BJ (cell line): ENCODE data around the gene SLC17A9. TPM values are rescaled to one million over a fixed set of nuclear protein-coding genes. Genes with fewer than 3 reads are reported as not detected.
A peak's percentile ranks its signal among the peaks of the same experiment; 100 is the strongest.

Experiments
- CTCF ChIA-PET: fragments of 350-600 bp; formaldehyde crosslinking; extraction: SDS; loops from one replicate; lab custom pipeline; 2021; ENCODE audit warnings: antibody characterized with exemption, inconsistent platforms; lab: Yijun Ruan, JAX
- POLR2A ChIA-PET: fragments of 300-600 bp; sonication (Branson Sonifier 250); formaldehyde crosslinking; extraction: SDS; loops from one replicate; lab custom pipeline; 2021; ENCODE audit warnings: antibody characterized with exemption; lab: Charles Lee
- DNase-seq: peaks from one replicate; pipeline ENCODE4 v3.0.0-alpha.2; 2011; ENCODE audit warnings: low read depth
- H3K27me3 ChIP-seq: 2 replicates; pipeline ENCODE4 v1.6.0; 2011; ENCODE audit warnings: low read length; ENCODE audit not compliant: control insufficient read depth, insufficient read depth
- H3K36me3 ChIP-seq: 2 replicates; pipeline ENCODE4 v1.5.1; 2011; ENCODE audit warnings: low read length; ENCODE audit not compliant: control insufficient read depth, insufficient read depth
- H3K4me3 ChIP-seq: 2 replicates; pipeline ENCODE4 v1.5.1; 2011; ENCODE audit warnings: low read depth, mild to moderate bottlenecking, control low read depth, low read length
- CTCF ChIP-seq: IDR thresholded peaks from 2 replicates; pipeline ENCODE4 v1.5.1; 2011; ENCODE audit warnings: low read depth, mild to moderate bottlenecking, control low read depth, inconsistent platforms, low read length, moderate library complexity; ENCODE audit not compliant: insufficient read depth
- polyA plus RNA-seq: library from polyadenylated mRNA; depleted of rRNA; stranded (reverse); fragments of >200 nt; gene quantifications from 2 replicates; pipeline ENCODE4 v1.2.3, GENCODE V29; 2011

The SLC17A9 gene
- polyA plus RNA-seq, 1 experiment = 30.8 TPM

DNA sequence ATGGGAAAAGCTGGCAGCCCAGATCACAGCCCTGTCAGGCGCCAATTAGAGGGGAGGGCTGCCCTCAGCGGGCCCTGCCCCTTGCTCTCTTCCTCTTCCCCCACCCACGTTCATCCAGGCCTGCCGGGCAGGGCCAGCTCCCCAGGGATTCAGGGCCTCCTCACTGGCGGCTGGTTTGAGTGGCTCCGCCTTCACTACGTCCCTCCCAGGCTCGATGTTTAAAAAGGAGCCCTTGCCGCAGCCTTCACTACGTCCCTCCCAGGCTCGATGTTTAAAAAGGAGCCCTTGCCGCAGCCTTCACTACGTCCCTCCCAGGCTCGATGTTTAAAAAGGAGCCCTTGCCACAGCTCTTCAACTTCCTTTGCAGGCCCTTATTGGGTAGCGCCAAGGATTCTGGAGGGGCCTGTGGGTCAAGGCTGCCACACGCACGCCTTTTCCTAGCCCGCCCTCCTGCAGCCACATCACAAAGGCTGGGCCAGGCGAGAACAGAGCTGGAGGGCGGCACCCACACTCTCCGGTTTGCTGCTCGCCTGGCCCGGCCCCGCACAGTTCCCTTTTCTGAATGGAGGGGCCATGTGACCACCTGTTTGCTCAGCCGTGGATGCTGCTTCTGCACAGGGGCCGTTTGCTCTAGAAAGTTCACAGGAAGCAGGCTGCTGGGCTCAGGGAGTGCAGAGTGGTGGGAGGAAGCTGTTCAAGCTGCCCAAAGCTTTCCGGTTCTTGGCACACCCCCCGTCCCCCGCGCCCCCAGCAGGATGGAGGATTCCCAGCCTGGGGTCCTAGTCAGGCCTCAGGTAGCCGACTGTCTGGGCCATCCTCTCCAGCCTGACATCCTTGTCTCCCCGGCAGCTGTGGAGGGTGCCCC is 1.6 kb downstream of the SLC17A9 start:
- DNase-seq = no peak
- ChIA-PET CTCF (interaction anchor here (0.8 to 3.3 kb wide), 12 partner anchors 10 to 258 kb away, joined by 3 to 13 read pairs (median 4); no protein-coding TSS in a partner anchor), POLR2A (interaction anchor here (0.5 to 1.9 kb wide), 3 partner anchors 16 to 302 kb away, joined by 3 to 10 read pairs (median 7); partner anchors contain the start of gene GID8)
- H3K27me3 ChIP-seq = no peaks in the 10 kb centered on the region
- no peak for TF ChIP-seq CTCF
- peak overlapping the region; percentile 55 for H3K4me3 ChIP-seq
- peaks cover 23% of the 10 kb centered on the region for H3K36me3 ChIP-seq

DNA sequence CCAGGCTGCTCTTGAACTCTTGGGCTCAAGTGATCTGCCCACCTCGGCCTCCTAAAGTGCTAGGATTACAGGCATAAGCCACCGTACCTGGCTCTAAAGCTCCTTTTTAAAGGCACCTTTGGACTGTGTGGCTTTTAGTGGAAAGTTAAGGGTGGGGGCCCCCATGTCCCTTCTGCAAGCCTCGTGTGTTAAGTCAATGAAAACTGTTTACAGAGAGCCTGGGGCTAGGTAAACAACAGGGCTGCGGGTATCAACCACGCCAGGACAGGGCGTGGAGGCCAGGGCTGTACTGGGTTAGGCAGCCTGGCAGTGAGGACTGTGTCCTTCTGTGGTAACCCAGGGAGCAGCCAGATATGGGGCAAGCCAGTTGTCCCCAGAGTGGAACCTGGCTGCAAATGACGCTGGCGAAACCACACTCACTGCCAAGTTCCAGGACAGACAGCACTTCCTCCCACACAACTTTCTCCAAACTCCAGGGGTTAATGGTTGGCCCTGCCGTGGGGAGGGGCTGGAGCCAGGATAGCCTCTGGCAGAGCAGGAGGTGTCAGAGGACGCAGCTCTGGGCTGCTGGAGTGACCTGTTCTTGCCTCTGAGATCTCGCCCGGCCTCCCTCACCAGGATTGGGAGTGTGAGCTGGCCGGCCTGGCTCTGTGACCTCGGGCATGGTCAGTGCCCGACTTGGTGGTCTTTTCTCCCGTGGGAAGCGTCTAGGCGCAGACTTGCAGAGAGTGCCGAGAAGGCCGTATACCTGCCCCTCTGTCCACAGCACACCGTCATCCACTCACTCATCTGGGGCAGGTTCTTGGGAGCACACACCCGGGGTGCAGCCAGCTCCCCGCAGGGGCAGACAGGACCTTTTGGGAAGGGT is 3.2 kb downstream of the SLC17A9 start:
- DNase-seq = no peak
- Histone ChIP-seq H3K27me3 (no peaks in the 10 kb centered on the region), H3K4me3 (no peak overlapping the region), H3K36me3 (peaks cover 25% of the 10 kb centered on the region)
- ChIA-PET CTCF (interaction anchor here (1.3 to 2.5 kb wide), 2 partner anchors 52 to 53 kb away, joined by 4 to 7 read pairs; no protein-coding TSS in a partner anchor), POLR2A (no interaction called here)
- no peak for TF ChIP-seq CTCF

DNA sequence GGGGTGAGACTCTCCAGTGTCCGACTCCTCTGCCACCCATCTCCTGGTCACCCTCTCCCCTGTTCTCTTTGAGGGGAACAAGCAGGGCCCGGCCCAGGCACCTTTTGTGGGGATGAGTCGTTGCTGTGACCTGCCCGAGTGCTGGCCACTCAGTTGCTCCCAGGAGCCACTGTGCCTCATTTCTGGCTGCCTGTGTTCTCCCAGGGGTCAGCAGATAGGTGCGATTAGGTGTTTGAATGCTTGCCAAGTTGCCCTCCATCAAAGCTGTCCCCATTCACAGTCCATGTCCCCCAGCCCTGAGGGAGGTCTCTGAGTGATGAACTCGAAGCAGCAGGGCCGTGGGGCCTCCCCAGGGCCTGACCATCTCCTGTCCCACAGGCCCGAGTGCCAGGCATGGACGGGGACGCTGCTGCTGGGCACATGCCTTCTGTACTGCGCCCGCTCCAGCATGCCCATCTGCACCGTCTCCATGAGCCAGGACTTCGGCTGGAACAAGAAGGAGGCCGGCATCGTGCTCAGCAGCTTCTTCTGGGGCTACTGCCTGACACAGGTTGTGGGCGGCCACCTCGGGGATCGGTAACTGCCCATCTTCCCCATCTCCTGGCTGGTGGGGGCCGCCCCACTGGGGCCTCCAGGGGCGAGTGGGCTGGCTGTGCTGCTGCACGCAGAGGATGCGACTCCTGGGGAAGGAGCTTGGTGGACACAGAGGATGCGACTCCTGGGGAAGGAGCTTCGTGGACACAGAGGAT is 4.1 kb downstream of the SLC17A9 start:
- no peak for TF ChIP-seq CTCF
- no peak overlapping the region for H3K4me3 ChIP-seq
- ChIA-PET POLR2A (no interaction called here), CTCF (interaction anchor here (2.5 kb wide), 1 partner anchor 53 kb away, joined by 7 read pairs; no protein-coding TSS in a partner anchor)
- DNase-seq = no peak
- peaks cover 25% of the 10 kb centered on the region for H3K36me3 ChIP-seq
- no peaks in the 10 kb centered on the region for H3K27me3 ChIP-seq

GRCh38 chr20:62957136-62958117 is 4.9 kb downstream of the SLC17A9 start:
- no peak for TF ChIP-seq CTCF
- H3K36me3 ChIP-seq = peaks cover 27% of the 10 kb centered on the region
- H3K4me3 ChIP-seq = no peak overlapping the region
- no peaks in the 10 kb centered on the region for H3K27me3 ChIP-seq
- ChIA-PET CTCF (interaction anchor here (2.5 kb wide), 1 partner anchor 52 kb away, joined by 7 read pairs; no protein-coding TSS in a partner anchor), POLR2A (no interaction called here)
- DNase-seq = no peak
